NCI-H1694 (cell line): Measurements from ENCODE around the gene RAB28.

Experiments used
- DNase-seq: peaks from one replicate; lab custom pipeline; 2025; lab: John Stamatoyannopoulos, UW

RAB28 gene

GRCh38 chr4:13509442-13509841 lies 25.3 kb upstream of the RAB28 start:
- DNase-seq = no peak

GRCh38 chr4:13504374-13504773 lies 20.2 kb upstream of the RAB28 start:
- DNase-seq = no peak

- DNase-seq = no peak
Measured at GRCh38 chr4:13498469-13498868, 14.3 kb upstream of the RAB28 start.

GRCh38 chr4:13496605-13497004 lies 12.5 kb upstream of the RAB28 start:
- DNase-seq = no peak

GRCh38 chr4:13495753-13496152 lies 11.6 kb upstream of the RAB28 start:
- no peak for DNase-seq

GRCh38 chr4:13493793-13494192 lies 9.7 kb upstream of the RAB28 start:
- no peak for DNase-seq

GRCh38 chr4:13492747-13493146 lies 8.6 kb upstream of the RAB28 start:
- no peak for DNase-seq

GRCh38 chr4:13484749-13485221 lies 645 bp upstream of the RAB28 start:
- DNase-seq = no peak

- DNase-seq = no peak
Measured at GRCh38 chr4:13483768-13484121, 395 bp downstream of the RAB28 start.

- no peak for DNase-seq
Measured at GRCh38 chr4:13483136-13483767, 888 bp downstream of the RAB28 start.

GRCh38 chr4:13481569-13481968 lies 2.6 kb downstream of the RAB28 start:
- DNase-seq = no peak

GRCh38 chr4:13478707-13479106 lies 5.4 kb downstream of the RAB28 start:
- no peak for DNase-seq

GRCh38 chr4:13478131-13478530 lies 6.0 kb downstream of the RAB28 start:
- DNase-seq = no peak

GRCh38 chr4:13476915-13477314 lies 7.2 kb downstream of the RAB28 start:
- no peak for DNase-seq

GRCh38 chr4:13476152-13476551 lies 8.0 kb downstream of the RAB28 start:
- no peak for DNase-seq

GRCh38 chr4:13471400-13471799 lies 12.7 kb downstream of the RAB28 start:
- DNase-seq = no peak

GRCh38 chr4:13470379-13470778 lies 13.8 kb downstream of the RAB28 start:
- DNase-seq = no peak

GRCh38 chr4:13464973-13465372 lies 19.2 kb downstream of the RAB28 start:
- no peak for DNase-seq

GRCh38 chr4:13464543-13464942 lies 19.6 kb downstream of the RAB28 start:
- no peak for DNase-seq

- no peak for DNase-seq
Measured at GRCh38 chr4:13461191-13461905, 22.8 kb downstream of the RAB28 start.

- no peak for DNase-seq
Measured at GRCh38 chr4:13455411-13455810, 28.7 kb downstream of the RAB28 start.

GRCh38 chr4:13454786-13455185 lies 29.4 kb downstream of the RAB28 start:
- DNase-seq = no peak

GRCh38 chr4:13452927-13453579 lies 31.1 kb downstream of the RAB28 start:
- no peak for DNase-seq
